Measurements from ENCODE around the gene APOL5.
A peak's percentile ranks its signal among the peaks of the same experiment; 100 is the strongest.

The APOL5 gene

DNA sequence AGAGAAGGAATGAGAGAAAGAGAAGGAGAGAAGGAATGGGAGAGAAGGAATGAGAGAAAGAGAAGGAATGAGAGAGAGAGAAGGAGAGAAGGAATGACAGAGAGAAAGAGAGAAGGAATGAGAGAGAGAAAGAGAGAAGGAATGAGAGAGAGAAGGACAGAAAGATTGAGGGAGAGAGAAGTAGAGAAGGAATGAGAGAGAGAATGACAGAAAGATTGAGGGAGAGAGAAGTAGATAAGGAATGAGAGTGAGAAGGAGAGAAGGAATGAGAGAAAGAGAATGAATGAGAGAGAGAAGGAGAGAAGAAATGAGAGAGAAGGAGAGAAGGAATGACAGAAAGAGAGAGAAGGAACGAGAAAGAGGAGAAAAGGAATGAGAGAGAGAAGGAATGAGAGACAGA, 34.1 kb upstream of the APOL5 start:
- H3K4me3 ChIP-seq (ENCODE audit: low read depth, low read length) = no peak overlapping the region
- DNase-seq (ENCODE audit: low read depth) = no peak
- TF ChIP-seq, protein P1, sequence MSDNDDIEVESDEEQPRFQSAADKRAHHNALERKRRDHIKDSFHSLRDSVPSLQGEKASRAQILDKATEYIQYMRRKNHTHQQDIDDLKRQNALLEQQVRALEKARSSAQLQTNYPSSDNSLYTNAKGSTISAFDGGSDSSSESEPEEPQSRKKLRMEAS (IDR thresholded peaks at IDR 0.05; ENCODE audit: low read depth, low read length) = no peak
- TF ChIP-seq MYC (IDR thresholded peaks at IDR 0.05; ENCODE audit: low read depth, low read length) = no peak
- TF ChIP-seq, protein P2, sequence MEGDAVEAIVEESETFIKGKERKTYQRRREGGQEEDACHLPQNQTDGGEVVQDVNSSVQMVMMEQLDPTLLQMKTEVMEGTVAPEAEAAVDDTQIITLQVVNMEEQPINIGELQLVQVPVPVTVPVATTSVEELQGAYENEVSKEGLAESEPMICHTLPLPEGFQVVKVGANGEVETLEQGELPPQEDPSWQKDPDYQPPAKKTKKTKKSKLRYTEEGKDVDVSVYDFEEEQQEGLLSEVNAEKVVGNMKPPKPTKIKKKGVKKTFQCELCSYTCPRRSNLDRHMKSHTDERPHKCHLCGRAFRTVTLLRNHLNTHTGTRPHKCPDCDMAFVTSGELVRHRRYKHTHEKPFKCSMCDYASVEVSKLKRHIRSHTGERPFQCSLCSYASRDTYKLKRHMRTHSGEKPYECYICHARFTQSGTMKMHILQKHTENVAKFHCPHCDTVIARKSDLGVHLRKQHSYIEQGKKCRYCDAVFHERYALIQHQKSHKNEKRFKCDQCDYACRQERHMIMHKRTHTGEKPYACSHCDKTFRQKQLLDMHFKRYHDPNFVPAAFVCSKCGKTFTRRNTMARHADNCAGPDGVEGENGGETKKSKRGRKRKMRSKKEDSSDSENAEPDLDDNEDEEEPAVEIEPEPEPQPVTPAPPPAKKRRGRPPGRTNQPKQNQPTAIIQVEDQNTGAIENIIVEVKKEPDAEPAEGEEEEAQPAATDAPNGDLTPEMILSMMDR (IDR thresholded peaks at IDR 0.05; ENCODE audit: low read depth, low read length) = no peak
- TF ChIP-seq POLR2A (IDR thresholded peaks at IDR 0.05; ENCODE audit: extremely low read depth, insufficient read length) = no peak

DNA sequence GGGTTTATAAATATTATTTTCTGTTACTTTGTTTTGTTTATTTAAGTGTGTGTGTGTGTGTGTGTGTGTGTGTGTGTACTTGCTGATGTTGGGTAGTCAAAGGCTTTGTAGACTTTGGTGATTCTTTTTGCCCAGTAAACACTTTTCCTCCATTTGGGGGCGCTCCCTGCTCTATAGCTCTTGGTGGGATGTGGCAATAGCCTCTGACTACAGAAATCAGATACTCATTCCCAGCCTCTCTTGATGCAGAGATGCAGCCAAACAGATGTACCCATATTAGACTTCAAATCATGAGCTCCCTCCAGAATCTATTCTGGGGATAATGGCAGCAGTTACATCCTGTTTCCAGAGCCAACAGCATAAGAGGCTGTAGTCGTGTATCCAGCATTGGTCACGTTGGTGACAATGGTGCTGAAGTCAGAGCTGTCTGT, 33.4 kb upstream of the APOL5 start:
- DNase-seq (ENCODE audit: low read depth) = peak; percentile 11
- no peak overlapping the region for H3K4me3 ChIP-seq (ENCODE audit: low read depth, low read length)
- TF ChIP-seq, protein P2 (IDR thresholded peaks at IDR 0.05; ENCODE audit: low read depth, low read length) = peak; percentile 4
- TF ChIP-seq, protein P1 (IDR thresholded peaks at IDR 0.05; ENCODE audit: low read depth, low read length) = no peak

DNA sequence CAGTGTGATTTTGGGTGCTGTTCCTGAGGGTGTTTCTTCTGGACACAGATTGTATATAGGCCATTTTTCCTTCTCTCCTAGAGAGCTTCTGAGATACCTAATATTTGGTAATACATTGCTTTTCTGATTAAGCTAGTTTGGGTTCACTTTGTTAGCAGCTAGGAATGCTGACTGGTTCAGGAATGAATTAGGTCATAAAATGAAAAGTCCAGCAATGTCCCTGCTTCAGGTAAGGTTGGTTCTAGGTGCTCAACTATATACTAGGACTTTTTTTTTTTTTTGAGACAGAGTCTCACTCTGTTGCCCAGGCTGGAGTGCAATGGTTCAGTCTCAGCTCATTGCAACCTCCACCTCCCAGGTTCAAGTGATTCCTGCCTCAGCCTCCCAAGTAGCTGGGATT, 32.9 kb upstream of the APOL5 start:
- H3K4me3 ChIP-seq (ENCODE audit: low read depth, low read length) = no peak overlapping the region
- DNase-seq (ENCODE audit: low read depth) = no peak
- TF ChIP-seq POLR2A (IDR thresholded peaks at IDR 0.05; ENCODE audit: extremely low read depth, insufficient read length) (no peak), MYC (IDR thresholded peaks at IDR 0.05; ENCODE audit: low read depth, low read length) (no peak)
- TF ChIP-seq, protein P1 (IDR thresholded peaks at IDR 0.05; ENCODE audit: low read depth, low read length) = no peak
- TF ChIP-seq, protein P2 (IDR thresholded peaks at IDR 0.05; ENCODE audit: low read depth, low read length) = no peak

DNA sequence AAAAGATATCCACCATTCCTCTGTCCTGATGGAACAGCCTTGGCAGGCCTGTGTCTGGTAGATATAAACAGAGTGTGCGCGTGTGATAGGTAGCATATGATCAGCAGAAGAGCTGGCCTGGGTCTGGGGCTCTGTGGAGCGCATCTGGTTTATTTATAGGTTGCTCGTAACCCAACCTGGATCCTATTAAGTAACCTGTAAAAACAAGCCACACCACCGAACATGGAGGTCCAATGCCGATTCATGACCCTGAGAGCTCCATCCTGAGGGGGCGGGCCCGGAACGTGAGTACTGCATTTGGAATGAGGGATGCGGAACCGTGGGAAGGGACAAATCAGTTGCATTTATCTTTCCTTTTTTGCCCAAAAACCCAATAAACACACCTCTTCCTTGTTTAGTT, 31.9 kb upstream of the APOL5 start:
- no peak for DNase-seq (ENCODE audit: low read depth)
- no peak for TF ChIP-seq POLR2A (IDR thresholded peaks at IDR 0.05; ENCODE audit: extremely low read depth, insufficient read length)
- TF ChIP-seq, protein P1 (IDR thresholded peaks at IDR 0.05; ENCODE audit: low read depth, low read length) = no peak
- no peak for TF ChIP-seq MYC (IDR thresholded peaks at IDR 0.05; ENCODE audit: low read depth, low read length)
- TF ChIP-seq, protein P2 (IDR thresholded peaks at IDR 0.05; ENCODE audit: low read depth, low read length) = no peak
- H3K4me3 ChIP-seq (ENCODE audit: low read depth, low read length) = no peak overlapping the region

DNA sequence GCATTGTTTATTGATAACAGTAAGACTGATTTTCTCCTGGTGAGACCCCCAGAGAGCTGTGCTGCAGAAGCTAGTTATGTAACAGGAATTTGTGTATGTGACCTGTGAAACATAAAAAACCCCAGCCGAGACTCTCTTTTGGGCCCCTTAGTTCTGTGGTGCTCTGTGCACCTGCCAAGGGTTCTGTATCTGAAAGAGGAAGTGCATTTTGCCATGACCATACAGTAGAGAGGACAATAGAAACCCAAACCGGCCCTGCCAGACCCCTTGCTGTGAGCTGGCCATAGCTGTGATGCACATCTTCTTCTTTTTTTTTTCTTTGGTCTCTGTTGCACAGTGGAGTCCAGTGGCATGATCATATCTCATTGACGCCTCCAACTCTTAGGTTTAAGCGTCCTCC, 31.4 kb upstream of the APOL5 start:
- no peak overlapping the region for H3K4me3 ChIP-seq (ENCODE audit: low read depth, low read length)
- TF ChIP-seq POLR2A (IDR thresholded peaks at IDR 0.05; ENCODE audit: extremely low read depth, insufficient read length) = no peak
- TF ChIP-seq MYC (IDR thresholded peaks at IDR 0.05; ENCODE audit: low read depth, low read length) = no peak
- TF ChIP-seq, protein P2 (IDR thresholded peaks at IDR 0.05; ENCODE audit: low read depth, low read length) = no peak
- TF ChIP-seq, protein P1 (IDR thresholded peaks at IDR 0.05; ENCODE audit: low read depth, low read length) = no peak
- peak; percentile 62 for DNase-seq (ENCODE audit: low read depth)

DNA sequence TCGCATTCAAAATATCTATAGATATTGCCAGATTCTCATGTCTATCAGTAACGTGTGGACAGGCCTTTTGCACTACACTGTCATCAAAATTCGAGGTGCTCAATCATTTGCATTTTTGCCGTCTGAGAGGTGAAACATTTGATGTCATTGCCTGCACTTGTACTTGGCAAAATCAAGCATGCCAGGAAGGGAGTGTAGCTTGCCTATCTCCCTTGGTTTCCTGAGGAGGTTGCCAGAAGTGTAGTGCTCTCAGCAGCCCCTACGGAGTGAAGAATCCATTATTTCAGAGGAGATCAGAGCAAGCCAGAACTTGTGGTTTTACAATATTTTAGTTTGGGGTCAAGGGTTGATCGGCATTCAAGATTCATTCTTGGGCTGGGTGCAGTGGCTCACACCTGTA, 30.2 kb upstream of the APOL5 start:
- DNase-seq (ENCODE audit: low read depth) = no peak
- H3K4me3 ChIP-seq (ENCODE audit: low read depth, low read length) = no peak overlapping the region
- TF ChIP-seq MYC (IDR thresholded peaks at IDR 0.05; ENCODE audit: low read depth, low read length) = no peak

Data from NB4 (cell line).